ENCODE data around the gene MSRB2.
"Not testable (repeated sequence)": the region's sequence is repeated elsewhere in the genome, so short reads cannot be mapped to it uniquely, and the experiment has no call there.

The MSRB2 gene

DNA sequence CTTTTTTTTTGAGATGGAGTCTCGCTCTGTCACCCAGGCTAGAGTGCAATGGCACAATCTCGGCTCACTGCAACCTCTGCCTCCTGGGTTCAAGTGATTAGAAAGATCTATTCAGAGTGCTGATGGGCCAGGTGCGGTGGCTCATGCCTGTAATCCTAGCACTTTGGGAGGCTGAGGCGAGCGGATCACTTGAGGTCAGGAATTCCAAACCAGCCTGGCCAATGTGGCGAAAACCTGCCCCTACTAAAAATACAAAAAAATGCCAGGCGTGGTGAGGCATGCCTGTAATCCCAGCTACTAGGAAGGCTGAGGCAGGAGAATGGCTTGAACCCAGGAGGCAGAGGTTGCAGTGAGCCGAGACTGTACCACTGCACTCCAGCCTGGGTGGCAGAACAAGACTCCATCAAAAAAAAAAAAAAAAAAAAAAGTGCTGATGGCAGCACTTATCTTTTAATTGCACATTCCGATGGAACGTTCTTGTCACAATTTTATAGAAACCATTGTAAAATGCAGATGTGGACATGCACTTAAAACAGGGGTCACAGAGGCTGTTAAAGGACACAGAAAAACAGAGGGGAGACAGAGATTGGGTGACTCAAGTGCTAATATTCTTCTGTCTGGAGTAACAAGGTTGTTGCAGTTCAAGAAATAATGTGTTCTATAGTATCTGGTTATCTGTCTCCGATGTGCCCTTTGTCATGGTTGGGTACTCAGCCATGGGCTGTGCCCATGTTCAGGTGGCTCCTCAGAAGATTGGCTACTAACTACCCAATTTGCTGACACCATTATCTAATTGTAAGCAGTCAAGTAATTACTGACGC, 25.1 kb upstream of the MSRB2 start:
- DNase-seq = not testable (repeated sequence)

DNA sequence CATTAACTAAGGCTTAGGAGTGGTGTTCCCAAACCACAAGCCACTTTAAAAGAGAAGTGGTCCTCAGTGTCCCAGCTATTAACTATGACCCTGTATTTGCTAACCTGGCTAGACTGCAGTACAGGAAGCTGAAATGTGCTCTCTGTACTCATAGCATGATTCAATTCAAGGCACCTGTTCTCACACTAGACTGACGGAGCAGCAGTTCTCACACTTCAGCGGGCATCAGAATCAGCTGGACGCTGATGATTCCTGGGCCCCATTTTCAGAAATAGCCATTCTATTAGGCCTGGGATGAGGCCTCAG, 24.5 kb upstream of the MSRB2 start:
- DNase-seq = no peak

DNA sequence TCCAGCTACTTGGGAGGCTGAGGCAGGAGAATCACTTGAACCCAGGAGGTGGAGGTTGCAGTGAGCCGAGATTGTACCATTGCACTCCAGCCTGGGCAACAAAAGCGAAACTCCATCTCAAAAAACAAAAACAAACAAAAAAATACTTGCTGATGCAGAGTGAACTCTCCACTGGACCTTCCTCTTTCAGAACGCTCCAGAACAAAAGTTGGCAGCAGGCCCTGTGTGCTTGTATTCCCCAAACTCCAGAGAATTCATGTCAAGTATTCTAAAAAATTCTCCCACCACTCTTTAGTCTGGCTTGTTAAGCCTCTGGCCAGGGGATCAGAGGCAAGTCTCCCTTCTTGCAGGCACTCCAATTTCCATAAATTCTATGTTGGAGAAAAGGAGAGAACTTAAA, 22.8 kb upstream of the MSRB2 start:
- DNase-seq = not testable (repeated sequence)

DNA sequence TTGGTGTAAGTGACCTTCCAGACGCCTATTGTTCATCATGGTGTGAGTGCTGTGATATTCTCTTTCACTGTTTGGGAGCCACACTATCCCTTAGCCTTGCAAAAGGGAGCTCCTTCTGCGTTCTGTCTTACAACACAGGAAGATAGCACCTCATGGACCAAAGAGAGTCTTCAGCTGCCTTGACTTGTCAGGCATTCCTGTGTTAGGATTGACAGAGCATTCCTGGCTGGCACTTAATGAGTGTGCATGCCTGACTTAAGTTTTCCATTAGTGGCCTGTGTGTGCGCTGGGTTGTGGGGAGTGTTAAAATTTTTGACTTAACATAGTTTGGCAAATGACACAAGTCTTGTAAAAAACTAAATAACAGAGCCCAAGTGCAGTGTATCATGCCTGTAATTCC, 21.9 kb upstream of the MSRB2 start:
- no peak for DNase-seq

DNA sequence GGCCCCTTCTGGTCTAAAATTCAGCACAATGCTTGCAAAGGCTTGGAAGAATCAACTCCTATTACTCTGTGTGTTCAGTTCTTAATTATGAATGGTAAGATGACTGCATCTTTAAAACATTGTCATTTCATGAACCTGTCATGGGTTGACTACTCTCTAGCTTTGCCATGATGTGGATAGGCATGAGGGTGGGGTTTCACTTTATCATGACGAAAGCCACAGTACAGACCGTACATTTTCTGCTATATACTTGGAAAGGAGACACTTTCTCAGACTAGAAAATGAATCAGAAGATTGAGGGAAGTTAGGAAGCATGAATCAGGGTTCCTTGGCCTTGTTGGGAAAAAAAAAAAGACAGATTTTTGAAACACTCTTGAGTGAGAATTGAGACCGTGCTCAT, 19.7 kb upstream of the MSRB2 start:
- no peak for DNase-seq

DNA sequence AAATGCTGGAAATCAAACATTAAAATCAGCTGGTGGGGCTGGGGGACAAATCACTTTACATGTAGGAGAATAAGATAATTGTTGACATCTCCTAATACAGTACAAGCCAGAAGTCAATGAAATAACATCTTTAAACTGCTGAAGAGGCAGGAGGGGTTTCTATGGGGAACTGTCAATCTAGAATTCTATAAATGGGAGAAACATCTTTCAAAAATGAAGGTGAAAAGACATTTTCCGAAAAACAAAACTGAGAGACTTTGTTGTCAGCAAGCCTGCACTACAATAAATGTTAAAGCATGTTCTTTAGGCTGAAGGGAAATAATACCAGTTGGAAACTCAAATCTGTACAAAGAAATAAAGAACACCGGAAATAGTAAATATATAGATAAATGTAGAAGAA, 17.3 kb upstream of the MSRB2 start:
- DNase-seq = no peak

DNA sequence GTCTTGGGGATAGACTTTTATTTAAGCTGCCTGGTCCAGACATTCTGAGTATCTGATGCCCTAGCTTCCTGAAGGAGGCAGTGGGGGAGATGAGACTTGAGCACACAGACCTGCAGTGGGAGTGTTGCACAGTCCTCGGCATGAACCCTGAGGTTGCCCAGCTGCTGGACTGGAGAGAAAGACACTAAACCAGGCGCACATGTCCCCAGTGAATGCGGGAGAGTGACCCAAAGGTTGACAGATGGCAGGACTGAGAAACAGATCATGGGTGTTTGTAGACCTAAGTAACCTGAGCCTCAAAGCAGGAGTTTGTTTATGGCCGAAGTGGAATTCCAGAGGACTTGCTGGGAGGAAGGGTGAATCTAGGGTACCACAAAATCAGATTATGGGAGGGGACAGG, 15.7 kb upstream of the MSRB2 start:
- no peak for DNase-seq

DNA sequence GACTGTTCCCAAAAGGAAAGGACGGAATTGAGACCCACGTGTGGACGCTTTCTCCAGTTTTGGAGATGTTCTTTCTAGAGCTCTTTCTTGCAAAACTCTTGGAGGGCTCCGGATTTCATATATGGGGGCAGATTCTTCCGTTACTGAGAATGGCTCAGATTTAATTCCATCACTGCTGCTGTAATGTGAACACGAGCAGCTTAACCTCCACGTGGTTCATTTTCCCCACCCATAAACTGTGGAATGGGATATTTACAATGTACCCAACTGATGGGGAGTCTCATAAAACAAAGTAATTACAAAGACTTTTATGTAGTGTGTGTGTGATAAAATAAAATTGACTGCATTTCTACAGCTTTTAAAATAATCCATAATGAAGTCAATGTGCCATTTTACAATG, 15.1 kb upstream of the MSRB2 start:
- no peak for DNase-seq

DNA sequence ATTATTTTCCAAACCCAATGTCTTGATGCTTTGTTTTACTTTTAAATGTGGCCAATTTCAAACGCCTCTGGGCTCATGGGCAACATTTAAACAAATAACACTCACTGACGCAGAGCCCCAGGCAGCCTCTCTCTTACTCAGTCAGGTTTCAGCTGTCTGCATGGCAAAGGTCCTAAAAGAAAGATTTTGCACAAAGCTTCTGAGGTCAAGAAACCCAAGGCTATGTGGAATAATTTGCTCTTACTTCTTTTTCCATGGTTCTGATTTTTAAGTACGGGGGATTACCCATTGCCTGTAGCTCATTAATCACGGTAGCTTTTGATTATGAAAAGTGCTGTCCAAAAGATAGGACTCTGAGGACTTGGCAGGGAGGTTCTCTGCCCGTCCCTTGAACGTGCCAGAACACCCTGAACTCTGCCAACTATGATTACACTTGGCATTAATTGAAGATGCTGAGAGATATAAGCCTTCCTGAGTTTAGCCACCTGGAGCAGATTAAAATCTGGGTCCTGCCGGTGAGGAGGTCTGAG, 14.1 kb upstream of the MSRB2 start:
- no peak for DNase-seq

DNA sequence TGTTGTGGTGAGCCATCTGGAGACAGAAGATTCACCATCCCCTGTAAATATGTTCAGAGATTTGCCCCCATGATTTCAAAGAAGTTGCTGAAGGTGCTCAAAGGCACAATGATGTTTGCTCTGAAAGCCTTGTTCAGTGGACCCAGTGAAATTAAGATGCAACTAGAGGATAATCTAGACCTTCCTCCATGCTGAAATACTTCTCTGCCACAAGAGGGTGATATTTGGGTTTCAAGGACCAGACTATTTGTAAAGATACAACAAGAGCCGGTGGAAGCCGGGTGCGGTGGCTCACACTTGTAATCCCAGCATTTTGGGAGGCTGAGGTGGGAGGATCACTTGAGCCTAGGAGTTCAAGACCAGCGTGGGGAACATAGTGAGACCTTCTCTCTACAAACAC, 13.5 kb upstream of the MSRB2 start:
- DNase-seq = no peak

DNA sequence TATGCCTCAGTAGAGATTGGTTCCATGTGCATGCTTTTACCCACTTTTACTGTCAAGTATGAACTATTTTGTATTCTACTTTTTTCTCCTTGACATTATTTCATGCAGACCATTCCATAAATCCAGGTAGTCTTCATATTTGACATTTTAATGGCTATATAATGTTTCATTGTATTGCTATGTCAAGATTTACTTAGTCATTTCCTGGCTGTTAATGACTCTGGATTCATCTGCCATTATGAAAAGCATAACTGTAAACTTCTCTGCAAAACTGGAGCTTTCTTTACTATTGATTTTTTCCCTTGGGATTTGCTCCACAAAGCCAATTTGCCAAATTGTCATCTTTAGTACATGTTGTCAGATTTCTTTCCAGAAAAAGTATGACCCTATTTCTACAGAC, 6.8 kb upstream of the MSRB2 start:
- DNase-seq = no peak

DNA sequence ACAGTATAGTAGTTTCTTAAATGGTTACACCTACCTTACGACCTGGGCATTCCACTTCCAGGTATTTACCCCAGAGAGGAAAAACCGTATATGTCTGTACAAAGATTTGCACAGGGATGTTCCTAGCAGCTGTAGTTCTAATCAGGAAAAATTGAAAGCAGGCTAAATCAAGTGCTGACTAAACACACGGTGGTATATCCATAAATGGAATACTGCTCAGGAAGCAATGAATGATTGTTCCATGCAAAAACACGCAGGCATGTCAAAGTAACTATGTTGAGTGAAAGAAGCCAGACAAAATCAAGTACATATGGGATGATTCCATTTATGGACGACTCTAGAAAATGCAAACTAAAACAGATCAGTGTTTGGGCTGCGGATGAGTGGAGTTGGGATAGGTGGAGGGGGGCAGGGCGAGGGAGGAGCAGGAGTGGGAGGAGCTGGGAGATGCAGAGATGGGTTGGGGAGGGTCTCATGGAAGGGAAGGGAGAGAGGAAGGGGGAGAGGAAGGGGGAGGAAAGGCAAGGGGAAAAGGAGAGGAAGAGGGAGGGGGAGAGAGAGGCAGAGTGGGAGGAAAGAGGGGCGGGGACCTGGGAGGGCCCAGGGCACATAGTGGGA, 484 bp upstream of the MSRB2 start:
- DNase-seq = no peak

DNA sequence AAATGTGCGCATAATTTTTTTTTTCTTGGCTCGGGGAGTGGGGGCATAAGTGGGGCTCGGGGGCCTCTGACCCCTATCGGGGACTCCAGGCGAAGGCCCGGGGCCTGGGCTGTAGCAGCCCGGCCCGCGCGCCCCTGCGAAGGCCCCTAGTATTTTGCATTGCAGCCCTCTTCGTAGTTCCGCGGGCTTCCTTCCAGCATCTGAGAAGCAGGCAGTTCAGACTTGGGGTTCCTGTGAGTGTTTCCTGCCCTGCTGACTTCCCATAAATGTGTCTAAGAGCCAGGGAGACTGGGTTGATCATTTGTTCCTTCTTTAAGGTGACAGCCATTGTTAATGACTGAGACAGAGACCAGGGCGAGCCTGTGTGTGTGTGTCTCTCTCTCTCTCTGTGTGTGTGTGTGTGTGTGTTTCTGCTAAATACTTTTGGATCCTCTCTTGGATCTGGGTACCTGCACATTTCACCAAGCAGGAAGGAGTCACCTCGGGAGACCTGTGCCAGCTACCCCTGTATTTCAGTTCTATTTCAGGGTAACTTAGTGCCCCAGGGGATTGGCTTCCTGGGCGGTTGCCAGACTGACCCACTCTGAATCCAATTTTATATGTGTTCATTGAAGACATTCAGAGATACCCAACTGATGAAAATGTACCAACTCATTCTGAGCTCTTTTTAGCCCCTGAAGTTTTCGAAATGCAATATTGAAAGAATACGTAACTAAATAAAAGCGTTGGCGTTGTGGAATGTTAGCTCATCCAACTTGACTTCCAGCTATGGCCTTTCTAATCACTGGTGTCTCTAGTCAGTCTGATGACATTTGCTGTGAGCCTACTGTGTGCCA, 805 bp downstream of the MSRB2 start:
- peak; percentile 81 for DNase-seq

DNA sequence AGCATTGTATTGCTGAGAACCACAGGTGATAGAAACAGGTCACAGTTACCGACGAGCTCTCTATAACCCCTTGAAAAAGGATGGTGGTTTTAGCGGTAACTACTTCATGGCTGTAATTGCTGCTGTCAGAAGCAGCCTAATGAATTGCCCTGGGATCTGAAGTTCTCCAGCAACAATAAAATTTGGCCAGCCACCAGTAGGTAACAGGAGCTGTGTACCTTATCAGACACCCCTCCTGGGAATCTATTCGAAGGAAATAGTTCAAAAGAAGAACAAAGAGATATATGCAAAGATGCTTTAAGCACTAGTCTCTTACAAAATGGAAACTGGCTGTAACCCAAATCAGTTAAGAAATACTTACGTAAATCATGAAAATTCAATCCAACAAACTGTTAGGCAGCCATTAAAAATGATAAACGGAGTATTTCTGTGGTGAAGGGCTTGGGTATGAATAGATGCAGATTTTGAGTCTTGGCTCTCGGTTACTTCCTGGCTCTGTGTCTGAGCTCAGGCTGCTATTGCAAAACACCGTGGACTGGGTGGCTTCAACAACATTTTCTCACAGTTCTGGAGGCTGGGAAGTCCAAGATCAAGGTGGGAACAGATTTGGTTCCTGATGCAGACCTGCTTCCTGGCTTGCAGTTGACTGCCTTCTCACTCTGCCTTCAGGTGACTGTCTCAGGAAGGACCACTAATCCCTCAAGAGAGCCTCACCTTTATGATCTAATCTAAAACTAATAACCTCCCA, 1.6 kb downstream of the MSRB2 start:
- no peak for DNase-seq

DNA sequence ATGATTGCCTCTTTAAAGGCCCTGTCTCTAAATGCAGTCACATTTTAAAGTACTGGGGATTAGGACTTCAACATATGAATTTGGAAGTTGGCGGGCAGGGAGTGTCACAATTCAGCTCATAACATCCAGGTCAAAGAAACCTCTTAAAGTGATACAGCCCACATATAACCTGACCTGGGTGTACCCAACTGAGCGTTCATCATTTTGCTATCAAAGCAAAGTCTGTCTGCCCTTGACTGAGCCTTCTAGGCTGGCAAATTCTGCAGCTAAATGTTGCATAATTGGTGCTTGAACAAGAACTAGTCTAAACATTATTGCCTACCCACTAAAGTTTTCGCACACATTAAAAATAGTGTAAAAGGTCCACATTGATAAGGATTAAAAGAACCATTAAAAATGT, 3.7 kb downstream of the MSRB2 start:
- no peak for DNase-seq

DNA sequence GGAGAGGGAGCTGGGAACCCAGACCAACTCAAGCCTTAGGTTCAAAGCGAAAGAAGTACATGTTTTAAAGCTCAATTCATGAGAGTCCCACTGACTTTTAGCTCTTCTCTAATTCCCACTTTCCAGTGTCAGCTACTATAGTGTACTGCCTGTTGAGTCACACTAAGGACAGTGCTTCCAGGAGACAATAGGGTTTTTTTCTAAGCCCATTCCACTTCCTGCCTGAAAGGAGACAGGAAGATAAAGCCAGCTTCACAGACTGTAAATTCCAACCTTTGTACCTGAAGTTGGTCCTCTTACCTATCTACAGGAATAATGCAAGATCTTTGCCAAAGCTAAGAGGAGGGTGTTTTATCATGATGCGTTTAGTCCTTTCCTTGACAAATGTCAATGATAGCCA, 4.4 kb downstream of the MSRB2 start:
- DNase-seq = no peak

DNA sequence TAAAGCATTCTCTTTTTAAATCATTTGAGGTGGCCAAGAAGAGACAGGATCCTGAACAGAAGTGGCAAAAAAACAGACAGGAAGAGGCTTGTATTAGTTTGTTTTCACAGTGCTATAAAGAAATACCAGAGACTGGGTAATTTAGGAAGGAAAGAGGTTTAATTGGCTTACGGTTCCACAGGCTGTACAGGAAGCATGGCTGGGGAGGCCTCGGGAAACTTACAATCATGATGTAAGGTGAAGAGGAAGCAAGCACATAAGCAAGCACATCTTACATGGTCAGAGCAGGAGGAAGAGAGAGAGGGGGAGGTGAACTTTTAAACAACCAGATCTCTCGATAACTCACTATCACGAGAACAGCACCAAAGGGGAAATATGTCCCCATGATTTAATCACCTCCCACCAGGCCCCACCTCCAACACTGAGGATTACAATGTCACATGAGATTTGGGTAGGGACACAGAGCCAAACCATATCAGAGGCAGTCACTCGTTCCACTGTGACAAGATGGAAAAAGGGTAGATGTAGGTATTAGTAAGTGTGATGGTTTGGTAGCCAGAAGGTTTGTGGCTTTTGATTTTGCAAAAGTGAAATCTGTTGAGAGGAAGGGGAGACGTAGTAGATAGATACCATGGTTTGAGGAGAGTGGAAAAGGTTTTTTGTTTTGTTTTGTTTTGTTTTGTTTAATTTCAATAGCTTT, 5.1 kb downstream of the MSRB2 start:
- no peak for DNase-seq

DNA sequence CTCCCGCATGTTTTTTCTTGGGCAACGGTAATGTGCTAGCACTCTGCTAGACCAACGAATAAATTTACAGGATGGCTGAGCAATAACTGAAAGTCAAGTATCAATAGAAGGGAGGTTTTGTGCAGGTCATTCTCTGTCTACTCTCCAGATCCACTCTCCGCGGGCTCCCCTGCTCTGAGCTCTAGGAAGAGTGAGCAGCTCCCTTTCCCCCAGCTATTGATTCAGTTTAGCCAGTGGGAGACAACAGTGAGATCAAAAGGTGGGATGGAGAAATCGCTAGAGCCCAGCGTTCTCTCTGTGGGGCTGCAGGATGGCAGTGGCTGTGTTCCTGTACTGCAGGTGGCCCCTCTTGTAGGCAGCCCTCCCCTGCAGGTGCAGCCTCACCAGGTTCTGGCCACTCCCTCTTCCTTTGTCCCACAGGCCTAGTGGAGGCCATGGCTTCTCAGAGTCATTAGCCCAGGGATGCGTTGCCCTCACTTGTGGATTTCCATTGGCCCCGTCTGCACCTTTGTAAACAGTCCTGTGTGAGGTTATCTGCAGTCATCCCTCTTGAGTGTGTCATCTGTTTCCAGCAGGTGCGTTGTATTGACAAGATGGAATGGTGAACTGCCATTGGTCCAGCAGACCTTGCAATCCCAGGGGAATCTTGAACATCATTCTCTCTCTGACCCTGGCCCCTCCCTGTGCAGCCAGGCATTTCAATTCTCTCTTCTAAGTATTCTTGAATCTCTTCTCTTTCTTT, 11.1 kb downstream of the MSRB2 start:
- no peak for DNase-seq

DNA sequence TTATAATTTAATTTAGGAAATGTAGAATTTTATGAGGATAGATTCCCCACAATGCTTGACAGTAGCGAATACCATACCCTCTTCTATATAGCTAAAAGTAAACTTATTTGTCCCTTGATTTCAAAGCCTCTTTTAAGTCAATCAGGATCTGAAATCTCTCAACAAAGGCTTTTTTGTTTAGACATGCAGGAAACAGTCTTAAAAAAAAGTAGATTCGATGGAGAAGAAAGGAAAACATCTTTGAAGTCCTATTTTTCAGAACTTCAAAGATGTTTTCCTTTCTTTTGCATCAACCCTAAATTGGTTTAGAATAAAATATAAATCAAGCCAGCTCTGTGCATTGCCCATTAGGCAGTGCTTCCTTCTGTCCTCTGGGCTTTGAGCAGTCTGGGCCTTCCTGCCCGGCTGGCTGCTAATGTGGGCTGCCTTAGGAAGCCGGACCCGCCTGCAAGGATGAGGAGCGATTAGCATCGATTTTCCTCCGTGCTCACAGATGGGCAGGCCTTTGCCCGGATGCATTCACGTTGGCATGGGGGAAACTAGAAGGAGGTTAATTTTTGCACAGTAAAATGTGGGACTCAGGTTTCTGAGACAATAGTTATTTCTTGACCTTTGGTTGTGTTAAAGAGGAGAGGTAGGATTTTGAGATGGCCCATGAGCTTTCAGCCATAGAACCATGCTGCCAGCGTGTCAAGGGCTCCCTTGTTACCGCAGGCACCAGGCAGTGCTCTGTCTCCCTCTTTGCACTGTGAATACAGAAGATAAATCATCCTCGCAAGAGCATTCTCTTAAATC, 15.5 kb downstream of the MSRB2 start:
- DNase-seq = no peak

DNA sequence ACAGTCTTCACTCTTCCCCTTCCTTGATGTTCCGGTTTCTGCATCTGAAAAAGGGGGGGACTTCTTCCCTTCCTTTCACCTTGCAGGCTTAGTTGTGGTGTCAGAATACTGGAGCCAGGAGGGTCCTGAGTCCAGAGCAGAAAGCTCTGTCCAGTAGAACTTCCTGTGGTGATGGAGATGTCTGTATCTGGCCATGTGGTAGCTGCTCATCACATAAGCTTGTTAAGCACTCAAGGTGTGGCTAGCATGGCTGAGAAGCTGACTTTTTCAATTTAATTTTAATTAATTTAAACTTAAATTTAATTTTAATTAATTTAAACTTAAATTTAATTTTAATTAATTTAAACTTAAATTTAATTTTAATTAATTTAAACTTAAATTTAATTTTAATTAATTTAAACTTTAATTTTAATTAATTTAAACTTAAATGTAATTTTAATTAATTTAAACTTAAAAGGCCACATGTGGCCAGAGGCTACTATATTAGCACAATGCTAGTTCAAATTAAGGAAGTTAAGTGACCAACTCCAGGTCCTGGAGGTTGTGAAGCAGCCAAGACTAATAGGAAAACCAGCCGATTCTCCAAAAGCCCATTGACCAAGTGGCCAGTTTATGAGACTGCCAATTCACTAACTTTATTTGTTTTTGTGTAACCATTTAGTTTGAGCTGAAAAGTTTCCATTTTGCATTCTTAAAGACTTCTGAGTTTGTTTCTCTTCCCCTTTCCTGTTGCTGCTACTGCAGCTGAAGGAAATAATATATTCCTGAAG, 16.3 kb downstream of the MSRB2 start:
- DNase-seq = no peak
